GM19324 (cell line): Measurements from ENCODE around the gene CTNNB1.

Experiments used
- ATAC-seq: cut with Tn5 transposase; IDR thresholded peaks from one replicate; pipeline ENCODE4 v1.9.1; 2021; ENCODE audit warnings: mild to moderate bottlenecking, moderate library complexity; ENCODE audit not compliant: unreplicated experiment, low FRiP score

The CTNNB1 gene

DNA sequence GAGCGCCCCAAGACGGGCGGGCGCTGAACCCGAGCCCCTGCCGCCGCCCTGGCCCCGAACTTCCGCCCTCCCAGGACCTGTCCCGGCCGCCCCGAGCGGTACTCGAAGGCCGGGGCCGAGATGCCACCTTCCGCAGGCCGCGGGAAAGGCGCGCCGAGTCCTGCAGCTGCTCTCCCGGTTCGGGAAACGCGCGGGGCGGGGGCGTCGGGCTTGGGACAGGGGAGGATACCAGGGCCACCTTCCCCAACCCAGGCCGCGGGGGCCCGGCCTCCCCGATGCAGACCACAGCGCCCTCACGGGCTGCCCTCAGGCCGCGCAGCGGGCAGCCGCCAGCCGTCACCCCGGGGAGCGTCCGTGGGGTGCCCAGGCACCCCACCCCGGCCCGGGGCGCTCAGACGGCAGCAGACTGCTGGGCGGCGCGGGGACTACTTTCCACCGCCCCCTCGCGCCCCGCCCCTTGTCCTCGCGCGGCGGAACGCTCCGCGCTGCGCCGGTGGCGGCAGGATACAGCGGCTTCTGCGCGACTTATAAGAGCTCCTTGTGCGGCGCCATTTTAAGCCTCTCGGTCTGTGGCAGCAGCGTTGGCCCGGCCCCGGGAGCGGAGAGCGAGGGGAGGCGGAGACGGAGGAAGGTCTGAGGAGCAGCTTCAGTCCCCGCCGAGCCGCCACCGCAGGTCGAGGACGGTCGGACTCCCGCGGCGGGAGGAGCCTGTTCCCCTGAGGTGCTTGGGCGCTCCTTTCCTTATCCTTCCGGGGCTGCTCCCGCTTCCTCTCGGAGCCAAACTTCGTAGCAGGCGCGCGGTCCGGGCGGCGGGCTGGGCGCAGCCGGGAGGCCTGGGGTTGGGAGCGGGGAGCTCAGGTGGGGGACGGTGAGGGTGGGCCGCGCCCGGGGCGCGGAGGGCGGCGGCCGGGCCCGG is at the start of gene CTNNB1:
Gene CTNNB1 (plus strand): TSS at position 556 of the 916 bp plus-strand sequence. CDS start 24,564 bp downstream, outside the sequence.
- ATAC-seq = peak; percentile 79

DNA sequence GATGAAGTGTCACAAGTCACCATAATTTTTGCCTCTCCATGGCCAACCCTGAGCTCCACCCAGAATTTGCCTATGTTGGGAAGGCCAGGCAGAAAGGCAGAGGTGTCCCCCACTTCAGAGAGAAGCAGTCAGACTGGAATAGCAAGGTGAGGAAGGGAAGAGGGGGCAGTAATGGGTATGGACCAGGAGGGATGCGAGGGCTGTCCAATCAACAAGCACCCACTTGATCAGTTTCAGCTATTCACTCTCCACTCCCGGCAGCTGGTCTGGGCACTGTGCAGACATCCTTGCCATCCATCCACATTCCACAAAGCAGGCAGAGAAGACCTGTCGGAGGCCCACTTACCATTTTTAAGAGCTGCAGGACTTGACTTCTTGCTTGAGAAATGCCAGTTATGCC is 43.5 kb upstream of the CTNNB1 start:
- no peak for ATAC-seq

DNA sequence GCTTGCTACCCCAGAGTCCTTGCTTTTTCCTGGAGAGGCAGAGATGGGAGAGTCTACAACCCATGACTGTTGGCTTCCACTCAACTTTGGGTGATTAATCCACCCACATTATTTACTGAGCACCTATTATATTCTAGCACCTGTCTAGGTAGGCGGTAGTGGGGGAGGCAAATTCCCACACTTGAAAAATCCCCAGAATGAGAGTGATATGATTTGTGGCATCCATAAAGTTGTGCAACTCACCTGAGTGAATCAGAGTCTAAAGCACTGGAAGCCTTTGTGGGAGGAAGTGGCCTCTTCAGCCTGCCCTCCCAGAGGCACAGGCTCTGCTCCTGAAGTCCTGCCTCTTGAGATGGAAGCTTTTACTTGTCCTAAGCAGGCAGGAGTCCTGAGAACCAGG is 40.4 kb upstream of the CTNNB1 start:
- no peak for ATAC-seq

DNA sequence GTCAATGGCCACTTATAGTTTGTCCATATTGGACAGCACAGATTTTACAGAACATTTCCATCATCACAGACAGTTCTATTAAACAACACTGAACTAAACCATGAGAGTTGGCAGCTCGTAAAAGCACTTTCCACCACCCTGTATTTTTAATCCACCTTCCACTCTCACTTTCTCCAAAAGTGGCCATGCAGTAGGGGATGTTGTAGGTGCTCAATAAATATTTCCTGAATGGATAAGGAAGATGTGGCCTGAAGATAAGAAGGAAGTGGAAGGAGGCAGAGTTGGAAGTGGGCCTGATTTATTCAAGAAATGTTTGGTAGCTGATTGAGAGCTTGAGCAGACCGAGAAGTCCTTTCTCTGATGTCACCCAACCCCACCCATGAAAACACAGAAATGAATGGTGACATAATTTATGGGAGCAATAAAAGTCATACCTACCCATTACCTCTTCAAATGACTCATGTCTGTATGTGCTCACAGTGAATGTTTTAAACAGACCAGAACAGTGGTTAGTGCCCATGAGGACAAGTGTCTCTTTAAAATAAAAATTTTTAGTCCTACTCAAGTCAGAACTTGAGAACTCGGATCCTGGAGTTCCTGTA is 39.6 kb upstream of the CTNNB1 start:
- no peak for ATAC-seq

DNA sequence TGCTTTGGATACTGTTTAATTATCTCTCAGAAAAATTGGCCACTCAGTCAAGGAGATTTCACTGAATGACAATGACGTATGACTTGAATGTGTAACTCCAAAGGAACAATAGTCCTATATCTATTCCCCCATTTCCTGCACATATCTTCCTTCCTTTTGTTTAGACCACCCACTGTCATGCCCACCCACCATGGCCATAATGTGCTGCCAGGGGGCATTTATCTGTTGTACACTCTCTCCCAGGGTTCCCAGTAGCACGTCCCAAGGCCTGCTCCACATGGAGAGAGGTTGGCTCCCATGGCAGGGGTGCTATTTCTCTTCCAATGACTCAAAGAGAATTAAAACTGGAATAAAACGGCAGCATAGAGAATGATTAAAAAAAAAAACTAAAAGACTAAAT is 36.8 kb upstream of the CTNNB1 start:
- no peak for ATAC-seq

DNA sequence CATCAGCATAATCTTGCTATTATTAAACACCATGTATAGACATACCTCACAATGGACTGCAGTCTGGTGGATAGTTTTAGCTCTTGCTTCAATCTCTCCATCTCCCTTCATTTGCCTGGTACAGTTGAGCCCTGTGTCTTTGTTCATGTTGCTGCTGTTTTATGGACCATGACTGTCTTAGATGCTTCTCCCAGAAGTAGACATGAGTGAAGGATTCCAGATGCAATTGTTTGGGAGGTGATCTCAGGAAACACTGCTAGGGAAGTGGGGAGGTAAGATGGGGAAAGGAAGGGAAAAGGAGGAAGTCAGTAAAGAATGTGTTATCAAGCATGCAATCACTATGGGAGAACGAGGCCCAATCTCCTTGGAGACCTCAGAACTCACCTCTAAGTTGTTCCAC is 36.3 kb upstream of the CTNNB1 start:
- no peak for ATAC-seq

DNA sequence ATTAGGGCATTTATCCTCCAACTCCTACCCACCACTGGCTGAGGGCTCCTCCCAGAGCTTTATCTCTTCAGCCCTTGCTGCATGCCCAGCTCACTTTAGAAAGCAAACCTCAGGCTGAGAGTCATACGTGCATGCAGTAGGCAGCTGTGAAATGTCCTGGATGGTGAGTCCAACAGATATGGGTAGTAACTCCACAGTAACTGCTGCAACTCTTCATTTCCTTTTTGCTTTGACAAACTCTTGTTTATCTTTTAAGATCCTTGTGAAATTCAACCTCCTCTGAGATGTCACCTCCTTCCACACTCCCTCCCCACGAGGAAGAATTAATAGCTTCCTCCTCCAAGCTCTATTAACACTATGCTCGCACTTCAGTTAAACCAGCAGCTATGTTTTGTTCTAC is 35.9 kb upstream of the CTNNB1 start:
- no peak for ATAC-seq

DNA sequence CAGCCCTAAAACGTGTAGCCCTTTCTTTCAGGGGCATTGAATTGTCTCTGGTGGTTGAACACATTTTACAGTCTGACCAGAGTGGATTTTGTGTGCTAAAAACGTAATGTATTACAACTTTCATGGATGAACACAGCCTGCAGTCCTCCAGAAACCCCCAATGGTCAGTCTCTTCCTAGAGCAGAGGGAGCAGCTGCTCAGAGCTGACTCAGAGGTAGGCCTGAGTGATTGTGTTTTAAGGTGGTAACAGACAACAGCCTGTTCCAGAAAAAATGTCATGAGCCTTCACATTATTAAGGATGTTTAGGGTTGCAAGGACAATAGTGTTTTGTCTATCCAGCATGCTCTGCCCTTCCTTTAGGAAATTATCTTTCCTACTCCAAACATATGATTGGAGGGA is 34.5 kb upstream of the CTNNB1 start:
- no peak for ATAC-seq

DNA sequence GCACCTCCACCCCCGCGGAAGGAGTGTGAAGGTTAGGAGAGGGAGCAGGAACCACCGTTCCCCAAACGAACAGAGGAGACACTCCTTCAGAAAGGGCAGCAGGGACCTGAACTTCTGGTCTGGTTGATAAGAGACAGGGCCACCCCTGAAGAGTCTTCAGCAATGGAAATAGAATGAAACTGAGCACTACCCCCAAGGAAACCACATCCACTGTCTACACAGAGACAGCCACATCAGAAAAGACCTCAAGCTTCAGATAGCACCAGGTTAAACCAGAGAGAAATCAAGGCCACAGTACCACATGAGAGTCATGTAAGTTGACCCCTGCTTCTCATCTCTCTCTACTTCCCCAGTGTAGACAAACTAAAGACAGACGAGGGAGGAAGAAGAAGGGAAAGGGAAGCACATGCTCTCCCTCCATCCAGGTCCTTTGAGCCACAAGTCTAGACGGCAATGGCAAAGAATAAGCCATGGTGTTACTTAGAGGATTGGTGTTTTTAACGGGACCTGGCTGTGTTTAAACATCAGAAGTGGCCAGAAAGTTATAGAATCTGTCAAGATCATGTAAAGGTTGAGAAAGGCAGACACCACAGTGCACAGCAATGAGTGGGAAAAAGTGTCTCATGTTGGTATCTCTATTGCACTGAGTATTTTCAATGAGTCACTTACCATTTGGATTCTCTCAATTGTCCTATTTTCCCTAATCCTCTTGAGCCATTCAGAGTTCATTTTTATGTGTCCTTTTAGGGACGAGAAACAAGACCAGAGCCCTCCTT is 31.4 kb upstream of the CTNNB1 start:
- ATAC-seq = no peak

DNA sequence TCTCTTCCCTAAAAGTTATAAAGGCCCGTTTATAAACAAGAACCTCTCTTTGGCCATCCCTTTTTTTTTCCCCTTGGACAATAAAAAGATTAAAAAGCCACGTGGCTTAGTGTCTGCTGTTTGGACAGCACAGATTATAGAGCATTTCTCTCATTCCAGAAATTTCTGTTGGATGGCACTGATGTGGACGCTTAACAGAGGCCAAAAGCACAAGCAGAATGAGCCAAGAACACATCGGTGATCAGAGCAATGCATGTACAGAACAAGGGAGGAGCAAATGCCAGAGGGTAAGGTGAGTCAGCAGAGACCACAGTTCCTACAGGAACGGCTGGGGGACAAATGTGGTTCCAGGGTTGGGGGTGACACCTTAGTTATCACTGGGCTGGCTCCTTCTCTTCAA is 30.3 kb upstream of the CTNNB1 start:
- ATAC-seq = no peak

DNA sequence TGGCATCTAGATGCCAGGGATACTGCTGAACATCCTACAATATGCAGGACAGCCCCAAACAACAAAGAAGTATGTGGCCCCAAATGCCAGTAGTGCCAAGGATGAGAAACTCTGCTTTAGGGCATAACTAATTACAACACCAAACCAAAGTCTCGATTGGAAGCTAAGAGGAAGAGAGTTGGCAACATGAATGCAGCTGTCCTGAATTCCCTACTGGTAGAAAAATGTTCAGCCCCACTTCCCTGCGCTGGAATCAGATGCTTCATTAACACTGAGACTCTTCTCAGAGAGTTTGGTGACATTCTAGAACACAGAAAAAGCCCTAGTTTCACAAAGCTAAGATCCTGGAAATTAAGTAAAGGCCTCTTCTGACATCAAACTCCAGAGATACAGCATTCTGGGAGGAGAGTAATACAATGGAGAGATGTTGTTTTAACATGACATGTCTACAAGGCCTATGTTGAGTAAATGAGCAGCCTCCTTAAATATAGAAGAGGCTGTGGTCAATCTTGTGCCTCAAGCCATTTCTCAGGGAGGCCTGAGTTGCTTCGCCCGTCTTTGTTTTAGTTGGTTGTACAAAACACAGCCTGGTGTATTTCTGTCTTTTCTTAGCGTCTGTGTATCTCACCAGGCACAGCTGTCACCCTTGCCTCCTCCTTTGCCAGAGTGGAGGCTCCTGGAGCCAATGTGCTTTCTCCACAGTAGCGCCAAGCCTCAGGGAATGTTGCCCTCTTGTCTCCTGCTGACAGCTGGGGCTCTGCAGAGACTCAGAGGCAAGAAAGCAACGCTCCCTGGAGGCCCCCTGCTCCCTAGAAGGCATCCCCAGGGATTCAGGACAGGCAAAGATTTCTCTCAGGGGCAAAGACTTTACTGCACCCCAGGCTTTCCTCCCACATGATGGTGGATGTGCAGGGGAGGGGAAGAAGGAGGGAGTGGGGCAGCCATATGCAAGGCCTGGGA is 25.1 kb upstream of the CTNNB1 start:
- no peak for ATAC-seq

DNA sequence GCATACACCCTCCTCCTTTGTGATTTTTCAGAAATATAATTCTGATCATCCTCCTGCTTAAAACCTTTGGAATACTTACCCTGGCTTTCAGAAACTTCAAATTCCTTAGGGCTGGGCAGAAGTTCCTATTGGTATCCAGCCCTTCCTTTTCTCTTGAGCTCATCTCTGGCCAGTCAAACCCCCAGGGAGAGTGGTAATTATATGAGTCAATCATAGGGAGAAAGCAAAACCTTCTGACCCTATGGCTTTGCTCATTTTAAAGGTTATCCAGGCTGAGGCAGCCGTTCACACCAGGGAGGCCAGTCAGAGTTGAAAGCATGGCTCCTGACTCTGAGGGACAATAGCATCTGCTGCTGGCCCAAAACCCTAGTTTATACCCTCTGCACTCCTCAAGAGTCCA is 23.9 kb upstream of the CTNNB1 start:
- ATAC-seq = no peak

DNA sequence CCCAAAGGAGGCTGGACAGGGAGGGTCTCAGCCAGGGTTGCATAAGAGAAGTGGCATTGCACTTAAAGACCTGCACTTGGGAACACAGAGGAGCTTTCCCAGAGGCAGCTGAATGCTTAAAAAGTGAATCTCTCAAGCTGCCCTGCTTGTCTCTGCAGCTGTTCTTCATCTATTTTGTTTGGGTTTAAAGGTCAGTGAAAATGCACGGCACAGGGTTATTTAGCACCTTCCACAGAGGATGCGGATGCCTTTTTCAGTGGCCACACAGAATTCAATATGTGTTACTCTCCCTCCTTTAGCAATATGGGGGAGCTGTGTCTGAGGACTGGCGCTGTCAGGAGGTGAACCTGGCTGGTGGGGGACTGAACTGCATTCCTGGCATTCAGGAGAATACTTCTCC is 22.7 kb upstream of the CTNNB1 start:
- no peak for ATAC-seq

DNA sequence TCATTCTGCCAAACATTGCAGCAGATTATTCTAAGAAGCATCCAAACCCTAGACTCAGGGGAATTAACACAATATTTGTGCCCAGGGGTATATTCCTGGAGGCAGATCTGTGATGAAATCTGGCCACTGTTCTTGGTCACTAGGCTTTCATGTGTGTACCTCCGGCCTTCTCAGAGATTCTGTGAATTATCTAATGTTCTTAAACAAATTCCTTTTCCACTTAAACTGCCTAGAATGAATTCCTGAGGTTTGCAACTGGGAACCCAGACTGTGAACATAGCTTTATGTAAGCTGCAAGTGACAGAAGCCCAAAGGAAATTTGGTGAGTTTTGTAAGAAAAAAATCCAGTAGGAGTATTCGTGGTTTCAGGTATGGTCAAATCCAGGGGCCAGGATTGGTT is 20.7 kb upstream of the CTNNB1 start:
- no peak for ATAC-seq

DNA sequence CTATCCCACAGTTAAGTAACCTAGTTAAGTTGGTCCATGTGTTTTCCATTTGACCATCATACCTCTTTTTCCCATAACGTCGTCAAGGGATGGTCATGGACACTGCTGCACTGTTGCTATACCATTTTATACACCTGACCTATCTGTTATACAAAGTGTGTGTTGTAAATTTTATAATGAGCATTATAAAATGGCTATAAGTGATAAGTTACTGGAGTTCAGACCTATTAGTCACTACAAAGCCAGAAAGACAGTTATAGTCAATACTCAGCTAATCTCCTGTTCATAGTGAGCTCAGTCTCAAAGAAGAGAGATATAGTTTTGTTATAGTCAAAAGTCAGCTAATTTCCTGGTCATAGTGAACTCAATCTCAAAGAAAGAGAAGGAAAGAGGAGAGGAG is 18.9 kb upstream of the CTNNB1 start:
- no peak for ATAC-seq

DNA sequence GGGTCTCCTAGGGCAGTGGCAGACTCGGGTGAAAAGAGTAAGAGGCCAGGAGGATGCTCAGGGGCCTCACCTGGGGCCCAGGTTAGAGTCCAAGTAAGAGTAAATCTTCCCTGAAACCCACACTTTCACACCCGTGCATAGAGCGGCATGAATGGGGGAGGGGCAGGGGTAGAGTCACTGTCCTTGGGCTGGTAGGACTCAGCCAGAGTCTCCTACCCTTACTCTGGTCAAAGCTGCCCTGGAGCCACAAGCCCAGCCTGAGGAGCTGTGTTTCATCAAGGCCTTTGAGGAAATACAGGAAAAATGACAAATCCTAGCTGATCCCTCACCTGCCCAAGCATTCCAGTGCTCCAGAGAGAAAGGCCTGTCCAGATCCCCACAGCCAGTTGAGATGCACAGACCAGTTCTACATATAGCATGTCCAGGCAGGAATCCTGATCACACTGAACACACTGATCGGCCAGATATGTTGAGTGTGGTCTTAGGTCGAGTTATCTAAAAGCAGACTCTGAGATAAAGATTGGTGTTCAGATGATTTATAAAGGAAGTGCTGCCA is 16.7 kb upstream of the CTNNB1 start:
- no peak for ATAC-seq

DNA sequence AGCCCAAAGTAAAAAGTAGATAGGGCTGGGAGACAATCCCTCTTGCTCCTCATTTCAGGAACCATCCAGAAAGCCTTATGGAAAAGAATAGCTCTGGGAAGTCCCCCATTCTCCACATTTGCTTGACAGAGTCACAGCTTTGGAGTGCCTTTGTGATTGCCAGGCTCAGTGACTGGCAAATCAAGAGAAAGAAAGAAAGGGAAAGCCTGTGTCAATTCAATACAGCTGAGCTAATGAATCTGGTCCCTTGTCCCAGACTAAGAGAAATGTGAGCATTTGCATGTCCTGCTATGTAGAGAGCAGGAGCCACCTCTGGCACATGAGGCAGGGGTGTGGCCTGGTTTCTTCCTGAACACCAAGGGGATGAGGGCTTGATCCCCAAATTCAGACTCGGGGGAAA is 14.9 kb upstream of the CTNNB1 start:
- ATAC-seq = no peak

DNA sequence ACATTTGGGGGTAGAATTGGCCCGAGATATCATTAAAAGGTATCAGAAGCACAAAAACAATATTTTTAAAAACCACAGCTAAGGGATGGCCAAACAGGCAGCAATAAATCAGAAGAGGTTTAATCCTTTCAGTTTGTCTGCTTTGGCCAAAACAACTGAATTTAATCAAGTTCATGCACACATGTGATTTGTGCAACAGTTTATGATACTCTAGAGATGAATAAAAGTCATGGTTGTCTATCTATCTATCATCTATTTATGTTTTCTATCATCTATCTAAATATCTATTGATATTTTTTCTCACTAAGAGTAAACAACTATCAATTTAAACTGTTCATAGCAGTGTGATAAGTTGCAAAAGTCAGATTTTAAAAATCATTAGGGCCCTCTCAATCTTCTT is 13.0 kb upstream of the CTNNB1 start:
- ATAC-seq = no peak

DNA sequence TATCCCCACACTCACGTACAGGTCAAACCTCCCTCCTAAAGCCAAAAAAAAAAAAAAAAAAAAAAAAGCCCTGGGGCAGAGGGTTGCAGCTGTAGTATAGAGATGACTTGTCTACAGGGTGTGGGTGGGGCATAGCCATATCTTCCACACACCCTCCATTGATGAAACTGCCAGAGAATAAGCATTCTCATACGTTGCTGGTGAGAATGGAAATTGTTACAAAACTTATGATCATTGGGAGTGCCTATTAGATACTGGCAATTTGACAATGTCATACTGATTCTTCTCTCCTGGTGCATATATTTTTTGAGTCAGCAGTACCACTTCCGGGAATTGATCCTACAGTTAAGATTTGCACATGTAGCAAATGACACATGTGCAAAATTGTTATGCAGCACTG is 11.0 kb upstream of the CTNNB1 start:
- no peak for ATAC-seq
